ENCODE measurements around the gene EMP3.
"Not testable (repeated sequence)": the region's sequence is repeated elsewhere in the genome, so short reads cannot be mapped to it uniquely, and the experiment has no call there.

Gene EMP3, protein sequence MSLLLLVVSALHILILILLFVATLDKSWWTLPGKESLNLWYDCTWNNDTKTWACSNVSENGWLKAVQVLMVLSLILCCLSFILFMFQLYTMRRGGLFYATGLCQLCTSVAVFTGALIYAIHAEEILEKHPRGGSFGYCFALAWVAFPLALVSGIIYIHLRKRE

DNA sequence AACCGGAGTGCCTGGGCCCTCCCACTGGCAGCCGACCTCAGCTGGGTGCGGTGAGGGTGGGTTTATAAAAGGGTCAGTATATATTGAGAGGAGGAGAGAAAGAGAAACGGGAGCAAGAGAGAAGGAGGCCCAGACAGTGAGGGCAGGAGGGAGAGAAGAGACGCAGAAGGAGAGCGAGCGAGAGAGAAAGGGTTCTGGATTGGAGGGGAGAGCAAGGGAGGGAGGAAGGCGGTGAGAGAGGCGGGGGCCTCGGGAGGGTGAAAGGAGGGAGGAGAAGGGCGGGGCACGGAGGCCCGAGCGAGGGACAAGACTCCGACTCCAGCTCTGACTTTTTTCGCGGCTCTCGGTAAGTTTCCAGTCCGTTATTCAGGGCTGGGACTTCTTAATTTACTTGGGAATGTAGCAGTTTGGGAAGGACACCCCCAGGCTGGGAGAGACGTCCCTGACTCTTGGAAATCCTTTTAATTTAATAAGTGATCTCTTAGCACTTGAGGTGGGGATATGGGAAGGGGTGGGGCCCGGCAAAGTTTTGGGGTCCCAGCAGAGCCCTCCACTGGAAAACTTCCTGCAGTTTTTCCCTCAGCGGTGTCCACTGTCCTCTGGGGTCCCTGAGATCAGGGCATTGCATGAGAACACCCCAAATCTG lies at the start of gene EMP3:
EMP3 (plus strand) TSS at position 288 of the 646 bp plus-strand sequence. CDS start 1,293 bp downstream, outside the sequence.
- DNase-seq: peak; percentile 96

DNA sequence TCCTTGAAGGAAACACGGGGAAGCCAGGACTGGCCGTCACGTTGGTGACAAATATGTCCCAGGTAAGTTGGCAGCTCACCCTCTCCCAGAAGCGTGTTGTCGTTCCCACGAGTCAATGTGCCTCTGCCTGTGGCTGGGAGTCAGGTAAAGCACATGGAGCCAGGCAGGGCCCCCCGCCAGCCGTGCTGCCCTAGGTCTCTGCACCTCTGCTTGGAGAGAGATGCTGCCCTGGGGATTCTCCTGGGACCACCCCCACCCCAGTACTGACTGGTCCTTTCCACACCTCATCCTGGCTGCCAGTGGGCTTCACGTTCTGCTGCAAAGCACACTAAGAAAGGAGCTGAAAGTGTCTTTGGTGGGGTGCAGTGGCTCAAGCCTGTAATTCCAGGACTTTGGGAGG lies 45.6 kb upstream of the EMP3 start:
- DNase-seq: no peak

DNA sequence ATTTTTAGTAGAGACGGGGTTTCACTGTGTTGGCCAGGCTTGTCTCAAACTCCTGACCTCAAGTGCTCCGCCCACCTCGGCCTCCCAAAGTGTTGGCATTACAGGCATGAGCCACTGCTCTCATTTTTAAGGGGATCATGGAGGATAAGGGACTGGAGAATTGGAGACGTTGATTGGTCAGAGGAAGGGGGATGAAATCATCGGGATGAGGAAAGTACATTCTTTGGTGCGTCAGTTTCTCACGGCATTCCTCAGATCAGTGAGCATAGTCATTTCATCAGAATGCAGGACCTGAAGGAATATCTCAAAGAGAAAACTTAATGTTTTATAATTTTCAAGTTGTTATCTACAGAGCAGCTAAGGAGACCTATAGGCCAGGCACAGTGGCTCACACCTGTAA lies 41.4 kb upstream of the EMP3 start:
- DNase-seq: no peak

DNA sequence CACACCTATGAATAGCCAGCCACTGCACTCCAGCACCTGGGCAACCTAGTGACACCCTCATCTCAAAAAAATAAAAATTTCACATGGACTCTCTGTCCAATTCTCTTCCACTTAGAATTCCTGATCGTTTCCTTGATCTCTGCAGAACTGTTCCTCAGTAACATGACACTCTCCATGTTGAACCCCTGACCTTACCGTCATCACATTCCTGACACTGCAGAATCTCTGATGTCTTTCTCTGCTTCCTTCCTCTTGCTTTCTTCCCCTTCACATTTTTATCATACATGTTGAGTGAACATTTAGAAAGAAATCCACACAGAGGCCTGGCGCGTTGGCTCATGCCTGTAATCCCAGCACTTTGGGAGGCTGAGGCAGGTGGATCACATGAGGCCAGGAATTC lies 40.5 kb upstream of the EMP3 start:
- no peak for DNase-seq

DNA sequence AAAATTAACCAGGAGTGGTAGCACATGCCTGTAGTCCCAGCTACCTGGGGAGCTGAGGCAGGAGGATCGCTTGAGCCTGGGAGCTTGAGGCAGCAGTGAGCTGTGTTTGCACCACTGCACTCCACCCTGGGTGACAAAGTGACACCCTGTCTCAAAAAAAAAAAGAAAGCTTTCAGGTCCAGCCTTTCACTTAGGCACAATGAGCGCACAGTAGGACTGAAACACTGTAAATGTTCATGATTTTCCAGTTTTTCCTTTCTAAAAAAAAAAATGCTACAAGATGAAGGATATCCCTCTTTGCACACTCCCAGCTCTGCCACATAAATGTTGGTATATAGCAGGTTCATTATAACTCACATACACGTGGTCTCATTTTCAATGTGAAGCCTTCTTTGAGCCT lies 37.6 kb upstream of the EMP3 start:
- no peak for DNase-seq

DNA sequence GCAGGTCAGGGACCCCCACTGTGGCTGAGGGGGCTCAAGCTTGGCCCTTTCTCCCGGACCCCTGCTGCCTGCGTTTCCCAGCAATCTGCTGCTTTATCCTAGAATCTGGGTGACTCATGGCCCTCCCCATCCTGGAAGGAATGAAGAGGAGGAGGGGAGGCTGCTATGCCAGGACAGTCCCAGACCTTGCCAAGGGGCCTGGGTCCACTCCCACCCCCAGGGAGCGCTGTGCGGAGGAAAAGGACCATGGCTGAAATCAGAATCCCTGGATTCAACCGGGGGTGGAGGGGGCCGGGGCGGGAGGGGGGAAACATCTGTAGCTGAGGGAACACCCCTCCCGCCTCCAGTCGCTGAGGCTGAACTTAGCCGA lies 35.0 kb upstream of the EMP3 start:
- peak; percentile 95 for DNase-seq

DNA sequence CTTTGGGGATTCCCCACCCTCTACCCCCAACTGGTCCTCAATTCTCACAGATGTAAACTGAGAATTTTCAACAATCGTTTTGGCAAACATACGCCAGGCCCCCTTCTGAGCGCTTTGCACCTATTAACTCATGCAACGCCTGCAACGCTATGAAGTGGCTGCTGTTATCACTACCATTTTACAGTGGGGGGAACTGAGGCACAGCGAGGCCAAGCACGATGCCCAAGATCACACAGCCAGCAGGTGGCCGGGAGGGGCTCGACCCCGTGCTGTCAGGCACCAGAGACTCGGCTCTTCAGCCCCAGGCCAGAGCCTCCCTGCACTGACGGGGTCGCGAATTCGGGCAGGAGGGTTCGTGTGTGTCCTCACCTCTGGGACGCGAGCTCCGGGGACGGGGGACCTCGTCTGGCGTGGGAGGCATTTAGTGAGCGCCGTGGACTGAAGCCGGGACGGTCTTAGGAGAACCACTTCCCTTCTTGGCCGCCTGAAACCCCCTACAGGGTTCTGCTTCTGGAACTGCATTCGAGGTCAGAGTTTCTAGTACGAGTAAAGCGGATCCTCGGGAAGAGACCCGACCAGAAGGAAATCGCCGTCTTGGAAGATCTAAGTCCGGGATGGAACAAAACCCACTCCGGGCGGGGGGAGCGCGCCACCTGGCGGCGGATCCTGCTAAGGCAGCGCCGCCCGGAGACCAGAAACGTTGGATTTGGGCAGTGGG lies 34.4 kb upstream of the EMP3 start:
- peak; percentile 92 for DNase-seq

DNA sequence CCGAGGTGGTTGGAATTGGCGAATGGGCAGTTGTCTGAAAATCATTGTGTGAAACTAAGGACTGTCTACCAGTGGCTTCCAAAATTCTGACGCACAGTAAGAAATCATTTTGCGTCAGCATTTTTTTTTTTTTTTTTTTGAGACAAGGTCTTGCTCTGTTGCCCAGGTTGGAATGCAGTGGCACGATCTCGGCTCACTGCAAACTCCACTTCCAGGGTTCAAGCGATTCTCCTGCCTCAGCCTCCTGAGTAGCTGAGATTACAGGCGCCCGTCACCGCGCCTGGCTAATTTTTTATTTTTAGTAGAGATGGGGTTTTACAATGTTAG lies 33.9 kb upstream of the EMP3 start:
- DNase-seq: not testable (repeated sequence)

DNA sequence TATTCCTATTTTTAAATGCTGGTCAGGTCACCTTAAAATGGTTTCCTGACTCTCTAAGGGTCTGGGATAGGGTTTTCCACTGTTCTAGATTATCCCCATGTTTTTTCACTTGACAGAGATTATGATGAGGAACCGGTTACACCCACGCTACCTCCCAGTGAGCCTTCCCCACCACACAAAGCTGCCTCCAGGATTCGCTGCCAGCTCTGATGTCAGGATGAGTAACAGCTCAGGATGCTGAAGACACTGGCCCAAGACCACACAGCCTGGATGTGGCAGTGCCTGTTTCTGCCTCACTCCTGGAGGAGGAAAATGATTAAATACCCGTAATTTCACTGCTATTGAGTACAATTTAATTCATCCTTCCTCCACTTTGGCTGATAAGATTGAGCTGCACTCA lies 32.6 kb upstream of the EMP3 start:
- DNase-seq: no peak

DNA sequence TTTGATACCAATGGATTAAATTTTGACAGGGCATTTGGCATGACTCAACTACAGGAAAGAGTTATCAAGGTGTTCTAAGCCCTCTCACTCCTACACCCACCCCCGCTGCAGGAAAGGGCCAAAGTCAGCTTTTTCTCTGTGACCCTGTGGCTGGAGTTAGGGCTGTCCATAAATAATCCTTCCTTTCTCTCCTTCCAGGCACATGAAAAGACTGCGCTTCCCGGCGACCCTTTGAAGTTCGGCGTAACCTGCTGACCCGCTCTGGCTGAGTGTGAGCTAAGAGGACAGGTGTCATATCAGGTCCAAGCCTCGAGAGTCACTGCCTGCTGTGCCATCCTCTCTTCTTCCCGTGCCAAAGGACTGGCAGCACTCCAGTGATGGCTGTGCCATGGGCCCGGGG lies 29.9 kb upstream of the EMP3 start:
- DNase-seq: no peak

DNA sequence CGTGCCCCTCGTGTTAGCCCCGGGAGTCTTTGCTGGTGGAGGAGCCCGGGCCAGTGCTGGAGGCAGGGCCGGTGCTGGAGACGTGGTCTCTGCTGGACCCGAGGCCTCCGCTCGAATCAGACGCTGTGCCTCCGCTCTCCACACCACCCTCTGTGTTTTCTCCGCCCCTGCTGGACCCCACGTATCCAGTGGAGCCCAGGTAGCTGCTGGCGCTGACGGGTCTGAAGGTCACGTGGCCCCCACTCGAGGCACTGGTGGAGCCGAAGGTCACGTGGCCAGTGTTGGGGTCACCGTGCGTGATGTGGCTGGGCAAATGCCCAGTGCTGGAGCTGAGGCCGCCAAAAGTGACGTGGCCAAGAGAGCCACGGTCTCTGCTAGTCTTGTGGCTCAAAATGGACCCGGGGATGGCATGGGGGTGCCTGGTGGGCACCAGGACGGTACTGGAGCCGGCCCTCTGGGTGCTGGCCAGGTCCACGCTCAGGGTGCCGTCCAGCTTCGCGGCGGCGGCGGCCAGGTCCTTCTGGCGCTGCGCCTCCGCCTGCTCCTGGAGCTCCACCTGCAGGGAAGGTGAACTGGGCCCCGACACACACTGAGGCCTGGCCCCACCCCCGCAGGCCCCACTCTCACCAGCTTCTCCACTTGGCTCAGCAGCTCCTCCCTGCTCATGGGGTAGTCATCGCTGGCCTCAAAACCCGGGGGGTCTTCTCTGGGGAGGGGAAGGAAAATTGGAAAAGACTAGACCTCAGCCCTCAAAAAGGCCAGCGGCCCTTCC lies 28.2 kb upstream of the EMP3 start:
- DNase-seq: no peak

DNA sequence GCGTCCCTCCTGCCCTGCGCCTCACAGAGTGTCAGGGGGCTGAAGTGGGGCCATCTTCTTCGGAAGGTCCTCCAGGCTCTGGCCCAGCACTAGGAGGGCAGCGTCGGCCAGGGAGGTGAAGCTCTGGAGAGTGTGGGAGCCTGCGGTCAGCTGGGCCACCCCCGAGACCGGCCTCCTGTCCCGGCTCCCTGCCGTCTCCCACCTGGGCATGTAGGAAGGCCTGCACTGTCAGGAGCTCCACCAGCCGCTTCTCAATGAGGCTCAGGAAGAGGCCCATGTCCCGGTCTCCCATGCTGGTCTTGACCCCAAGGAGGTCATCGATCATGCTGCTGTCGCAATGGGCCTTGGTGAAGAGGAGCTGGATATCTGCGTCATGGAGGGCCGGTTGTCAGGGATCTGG lies 27.4 kb upstream of the EMP3 start:
- DNase-seq: no peak

DNA sequence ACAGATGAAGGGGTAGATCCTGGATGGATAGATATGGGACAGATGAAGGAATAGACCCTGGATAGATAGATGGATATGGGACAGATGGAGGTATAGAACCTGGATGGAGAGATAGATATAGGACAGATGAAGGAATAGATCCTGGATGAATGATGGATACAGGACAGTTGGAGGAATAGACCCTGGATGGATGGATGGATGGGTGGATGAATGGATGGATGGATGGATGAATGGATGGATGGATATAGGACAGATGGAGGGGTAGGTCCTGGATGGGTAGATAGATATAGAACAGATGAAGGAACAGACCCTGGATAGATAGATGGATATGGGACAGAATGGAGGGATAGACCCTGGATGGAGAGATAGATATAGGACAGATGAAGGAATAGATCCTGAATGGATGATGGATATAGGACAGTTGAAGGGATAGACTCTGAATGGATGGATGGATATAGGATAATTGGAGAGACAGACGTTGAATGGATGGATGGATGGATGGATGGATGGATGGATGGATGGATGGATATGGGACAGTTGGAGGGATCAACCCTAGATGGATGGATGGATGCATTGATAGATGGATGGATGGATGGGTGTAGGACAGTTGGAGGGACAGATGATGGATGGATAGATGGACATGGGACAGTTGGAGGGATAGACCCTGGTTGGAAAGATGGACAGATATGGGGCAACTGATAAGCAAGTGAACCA lies 23.3 kb upstream of the EMP3 start:
- no peak for DNase-seq

DNA sequence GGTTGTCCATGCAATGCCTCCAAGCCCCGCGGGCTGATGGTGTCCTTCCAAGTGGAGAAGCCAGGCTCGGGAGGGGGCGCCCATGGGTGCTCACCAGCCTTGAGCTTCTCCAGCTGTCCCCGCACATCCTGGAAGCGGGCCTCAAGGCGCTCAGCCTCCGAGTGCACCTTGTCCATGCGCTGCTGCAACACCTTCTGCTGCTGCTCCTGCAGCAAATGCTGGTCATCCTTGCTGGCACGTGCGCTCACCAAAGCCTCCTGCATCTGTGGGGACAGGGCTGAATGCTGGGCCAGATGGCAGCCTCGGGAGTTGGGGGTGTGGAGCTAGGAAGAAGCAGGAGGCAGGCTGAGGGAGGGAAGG lies 22.8 kb upstream of the EMP3 start:
- no peak for DNase-seq

DNA sequence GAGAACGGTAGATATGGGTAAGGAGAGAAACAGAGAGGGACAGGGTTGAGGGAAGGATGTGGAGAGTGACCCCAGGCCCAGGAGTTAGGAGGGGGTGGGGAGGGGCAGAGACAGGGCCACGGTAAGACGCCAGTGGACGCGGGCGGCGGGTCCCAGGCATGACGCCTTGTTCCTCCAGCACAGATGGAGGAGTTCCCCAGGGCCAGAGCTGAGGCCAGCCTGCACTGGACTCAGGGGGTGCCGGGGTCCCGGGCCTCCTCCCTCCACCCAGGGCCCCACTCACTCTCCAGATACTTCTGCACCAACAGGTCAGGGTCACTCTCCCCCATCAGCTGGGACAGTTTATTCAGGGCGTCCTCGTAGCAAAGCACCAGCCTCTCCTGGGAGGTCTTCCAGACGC lies 22.0 kb upstream of the EMP3 start:
- no peak for DNase-seq

DNA sequence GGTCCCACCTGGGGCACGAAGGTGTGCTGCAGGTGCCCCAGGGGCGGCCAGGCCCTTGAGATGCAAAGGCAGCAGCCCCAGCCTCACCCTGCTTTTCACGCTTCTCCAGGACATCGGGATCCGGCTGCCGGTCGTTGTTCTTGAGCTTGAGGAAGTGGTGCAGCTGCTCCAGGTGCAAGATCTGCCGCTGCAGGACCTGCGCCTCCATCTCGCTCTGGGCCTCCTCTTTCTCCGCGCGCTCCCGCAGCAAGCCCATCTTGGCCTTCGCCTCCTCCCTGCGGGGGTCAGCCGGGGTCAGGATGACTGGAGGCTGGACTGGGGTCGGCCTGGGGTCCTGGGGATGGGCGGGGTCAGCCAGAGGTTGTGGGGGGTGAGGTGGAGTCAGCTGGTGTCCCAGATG lies 21.5 kb upstream of the EMP3 start:
- no peak for DNase-seq

DNA sequence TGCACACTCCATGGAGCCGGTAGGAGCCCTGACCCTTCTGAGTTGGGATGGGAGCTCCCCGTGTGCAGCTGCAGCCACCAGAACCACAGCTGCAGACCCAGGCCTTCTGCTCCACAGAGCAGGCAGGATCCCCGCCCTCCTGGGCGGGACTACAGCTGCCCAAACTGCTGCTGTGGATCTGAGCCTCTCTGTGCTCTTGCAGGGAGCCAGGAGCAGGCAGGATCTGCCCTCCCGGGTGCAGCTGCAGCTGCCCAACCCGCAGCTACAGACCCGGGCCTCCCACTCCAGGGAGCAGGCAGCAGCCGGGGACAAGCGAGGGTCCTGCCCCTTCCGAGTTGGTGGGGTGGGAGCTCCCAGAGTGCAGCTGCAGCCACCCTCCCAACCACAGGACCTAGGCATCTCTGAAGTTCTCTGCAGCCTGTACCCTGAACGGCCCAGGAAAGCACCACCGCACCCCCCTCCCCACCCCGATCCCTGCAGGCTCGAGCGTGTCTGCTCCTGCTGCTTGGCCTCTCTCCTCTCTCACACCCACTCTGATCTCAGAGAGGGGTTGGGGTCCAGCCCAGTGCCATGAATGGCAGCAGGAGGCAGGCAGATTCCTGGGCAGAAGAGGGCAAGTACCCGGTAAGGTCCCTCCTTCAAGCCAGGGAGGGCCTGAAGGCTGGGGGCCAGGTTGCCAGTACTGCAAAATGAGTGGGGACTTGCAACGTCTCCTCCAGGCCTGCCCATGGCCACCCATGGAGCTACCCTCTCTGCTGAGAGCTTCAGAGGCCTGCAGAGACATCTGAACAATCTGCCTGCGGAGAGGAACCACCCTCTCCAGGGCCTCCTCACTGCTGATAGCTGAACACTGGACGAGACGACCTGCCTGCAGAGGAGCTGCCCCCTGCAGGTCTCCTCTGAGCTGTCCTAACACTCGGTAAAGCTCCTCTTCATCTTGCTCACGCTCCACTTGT lies 16.4 kb upstream of the EMP3 start:
- peak; percentile 83 for DNase-seq

DNA sequence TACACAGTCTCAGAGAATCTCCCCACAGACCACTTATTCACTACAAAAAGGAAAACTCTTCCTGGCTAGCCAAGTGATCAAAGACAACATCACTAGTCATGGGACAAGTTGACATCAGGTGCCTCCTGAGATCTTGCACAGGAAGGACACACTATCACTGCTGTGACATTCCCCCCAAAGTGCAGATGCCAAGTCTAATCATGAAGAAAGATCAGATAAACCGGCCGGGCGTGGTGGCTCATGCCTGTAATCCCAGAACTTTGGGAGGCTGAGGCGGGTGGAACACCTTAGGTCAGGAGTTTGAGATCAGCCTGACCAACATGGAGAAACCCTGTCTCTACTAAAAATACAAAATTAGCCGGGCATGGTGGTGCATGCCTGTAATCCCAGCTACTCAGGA lies 15.6 kb upstream of the EMP3 start:
- not testable (repeated sequence) for DNase-seq

DNA sequence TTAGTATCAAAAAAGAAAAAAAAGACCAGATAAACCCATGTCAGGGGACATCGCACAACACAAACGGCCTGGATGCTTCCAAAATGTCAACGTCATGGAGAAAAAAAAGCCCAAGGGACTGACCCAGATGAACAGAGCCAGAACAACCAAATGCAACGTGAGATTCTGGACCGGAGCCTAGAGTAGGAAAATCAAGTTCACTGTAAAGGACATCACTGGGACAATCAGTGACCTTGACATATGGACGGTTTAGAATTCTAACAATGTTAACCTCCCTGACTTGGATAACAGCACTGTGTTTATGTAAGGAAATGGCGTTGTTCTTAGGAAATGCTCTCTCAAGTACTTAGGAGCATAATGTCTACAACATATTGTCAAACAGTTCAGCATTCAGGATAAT lies 15.1 kb upstream of the EMP3 start:
- DNase-seq: no peak

DNA sequence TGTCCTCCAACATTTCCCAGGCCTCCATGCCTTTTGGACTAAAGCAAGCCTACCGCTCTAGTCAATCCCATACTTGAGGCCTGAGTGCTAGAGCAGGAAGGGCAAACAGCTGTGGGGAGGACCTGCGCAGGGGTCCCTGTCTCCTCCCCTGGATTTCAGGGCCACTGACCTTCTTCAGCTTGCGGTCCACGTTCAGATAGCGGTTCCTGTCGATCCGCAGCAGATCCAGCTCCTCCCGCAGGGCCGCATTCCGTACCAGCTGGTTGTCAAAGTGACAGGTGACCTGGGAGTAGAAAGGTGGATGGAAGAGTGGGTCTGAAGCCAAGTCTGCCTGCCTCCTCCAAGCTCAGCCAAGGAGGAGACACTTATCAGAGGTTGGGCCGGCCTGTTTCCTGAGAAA lies 14.0 kb upstream of the EMP3 start:
- no peak for DNase-seq

DNA sequence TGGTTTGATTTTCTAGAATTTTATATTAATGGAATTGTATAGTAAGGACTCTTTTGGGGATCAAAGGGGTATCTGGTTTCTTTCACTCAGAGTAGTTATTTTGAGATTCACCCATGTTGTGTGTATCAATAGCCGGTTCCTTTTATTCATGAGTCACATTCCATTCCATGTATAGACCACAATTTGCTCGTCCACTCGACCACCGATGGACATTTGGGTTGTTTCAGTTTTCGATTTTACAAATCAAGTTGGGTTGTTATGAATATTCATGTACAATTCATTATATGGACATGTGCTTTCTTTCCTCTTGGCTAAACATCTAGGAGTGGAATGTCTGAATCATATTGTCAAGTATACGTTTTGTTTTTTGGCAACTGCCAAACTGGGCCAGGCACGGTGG lies 9.6 kb upstream of the EMP3 start:
- DNase-seq: no peak

DNA sequence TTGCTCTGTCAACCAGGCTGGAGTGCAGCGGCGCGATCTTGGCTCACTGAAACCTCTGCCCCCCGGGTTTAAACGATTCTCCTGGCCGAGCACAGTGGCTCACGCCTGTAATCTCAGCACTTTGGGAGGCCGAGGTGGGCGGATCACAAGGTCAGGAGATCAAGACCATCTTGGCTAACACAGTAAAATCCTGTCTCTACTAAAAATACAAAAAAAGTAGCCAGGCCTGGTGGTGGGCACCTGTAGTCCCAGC lies 7.7 kb upstream of the EMP3 start:
- DNase-seq: not testable (repeated sequence)

All from islet precursor cell (in vitro differentiated cells).